ENCODE data around the gene NT5M.
"Not testable (repeated sequence)": the region's sequence is repeated elsewhere in the genome, so short reads cannot be mapped to it uniquely, and the experiment has no call there.

Gene NT5M

DNA sequence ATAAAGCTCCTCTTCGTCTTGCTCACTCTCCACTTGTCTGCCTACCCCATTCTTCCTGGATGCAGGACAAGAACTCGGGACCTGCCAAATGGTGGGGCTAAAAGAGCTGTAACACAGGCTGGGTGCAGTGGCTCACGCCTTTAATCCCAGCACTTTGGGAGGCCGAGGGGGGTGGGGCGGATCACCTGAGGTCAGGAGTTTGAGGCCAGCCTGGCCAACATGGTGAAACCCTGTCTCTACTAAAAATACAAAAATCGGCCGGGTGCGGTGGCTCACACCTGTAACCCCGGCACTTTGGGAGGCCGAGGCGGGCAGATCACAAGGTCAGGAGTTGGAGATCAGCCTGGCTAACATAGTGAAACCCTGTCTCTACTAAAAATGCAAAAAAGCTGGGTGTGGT is 1.5 kb upstream of the NT5M start:
- peak overlapping the region; percentile 80 for H3K27ac ChIP-seq (ENCODE audit: low read depth, low read length, severe bottlenecking)
- H3K4me1 ChIP-seq (ENCODE audit: control insufficient read depth, insufficient read depth, low read length, poor library complexity, severe bottlenecking) = peaks cover 10% of the 10 kb centered on the region
- peak overlapping the region; percentile 8 for H3K4me3 ChIP-seq (ENCODE audit: extremely low read depth, insufficient read depth, low read length, poor library complexity, severe bottlenecking)
- H3K9me3 ChIP-seq (ENCODE audit: control insufficient read depth, low read length); H3K36me3 ChIP-seq (ENCODE audit: control insufficient read depth, insufficient read depth, low read length): not testable (repeated sequence)
- 90 to 94% methylated on average over 5 to 11 of the region's 11 CpGs for WGBS, 2 experiments (ENCODE audit: insufficient coverage in 2 of 2)

GRCh38 chr17:17303847-17304490 is 796 bp downstream of the NT5M start:
- no peaks in the 10 kb centered on the region for H3K9me3 ChIP-seq (ENCODE audit: control insufficient read depth, low read length)
- peaks cover 10% of the 10 kb centered on the region for H3K4me1 ChIP-seq (ENCODE audit: control insufficient read depth, insufficient read depth, low read length, poor library complexity, severe bottlenecking)
- no peaks in the 10 kb centered on the region for H3K36me3 ChIP-seq (ENCODE audit: control insufficient read depth, insufficient read depth, low read length)
- H3K27ac ChIP-seq (ENCODE audit: low read depth, low read length, severe bottlenecking) = no peak overlapping the region
- peak overlapping the region; percentile 51 for H3K4me3 ChIP-seq (ENCODE audit: extremely low read depth, insufficient read depth, low read length, poor library complexity, severe bottlenecking)
- 29 to 48% methylated on average over 7 to 8 of the region's 21 CpGs for WGBS, 2 experiments (ENCODE audit: insufficient coverage in 2 of 2)

GRCh38 chr17:17304521-17304985 is 1.4 kb downstream of the NT5M start:
- H3K4me1 ChIP-seq (ENCODE audit: control insufficient read depth, insufficient read depth, low read length, poor library complexity, severe bottlenecking) = peaks cover 10% of the 10 kb centered on the region
- H3K27ac ChIP-seq (ENCODE audit: low read depth, low read length, severe bottlenecking) = no peak overlapping the region
- H3K4me3 ChIP-seq (ENCODE audit: extremely low read depth, insufficient read depth, low read length, poor library complexity, severe bottlenecking) = no peak overlapping the region
- no peaks in the 10 kb centered on the region for H3K9me3 ChIP-seq (ENCODE audit: control insufficient read depth, low read length)
- no peaks in the 10 kb centered on the region for H3K36me3 ChIP-seq (ENCODE audit: control insufficient read depth, insufficient read depth, low read length)
- WGBS, 2 experiments (ENCODE audit: insufficient coverage in 2 of 2) = 100% methylated on average over 1 of the region's 2 CpGs

GRCh38 chr17:17305281-17305801 is 2.2 kb downstream of the NT5M start:
- no peaks in the 10 kb centered on the region for H3K9me3 ChIP-seq (ENCODE audit: control insufficient read depth, low read length)
- H3K4me1 ChIP-seq (ENCODE audit: control insufficient read depth, insufficient read depth, low read length, poor library complexity, severe bottlenecking) = peaks cover 10% of the 10 kb centered on the region
- no peak overlapping the region for H3K27ac ChIP-seq (ENCODE audit: low read depth, low read length, severe bottlenecking)
- no peak overlapping the region for H3K4me3 ChIP-seq (ENCODE audit: extremely low read depth, insufficient read depth, low read length, poor library complexity, severe bottlenecking)
- H3K36me3 ChIP-seq (ENCODE audit: control insufficient read depth, insufficient read depth, low read length) = no peaks in the 10 kb centered on the region
- WGBS, 2 experiments (ENCODE audit: insufficient coverage in 2 of 2) = 73 to 87% methylated on average over 3 to 4 of the region's 8 CpGs

DNA sequence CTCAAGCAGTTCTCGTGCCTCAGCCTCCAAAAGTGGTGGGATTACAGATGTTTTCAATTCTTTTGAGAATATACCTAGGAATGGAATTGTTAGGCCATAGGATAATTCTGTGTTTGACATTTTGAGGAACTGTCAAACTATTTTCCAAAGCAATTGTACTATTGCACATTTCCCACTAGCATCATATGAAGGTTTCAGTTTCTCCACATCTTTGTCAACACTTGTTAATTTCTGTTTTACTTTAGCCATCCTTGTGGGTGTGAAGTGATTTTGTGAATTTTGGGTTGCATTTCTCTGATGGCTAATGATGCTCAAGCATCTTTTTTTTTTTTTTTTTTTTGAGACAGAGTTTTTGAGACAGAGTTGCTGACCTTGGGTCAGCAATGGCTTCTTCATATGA is 6.2 kb downstream of the NT5M start:
- peaks cover 2% of the 10 kb centered on the region for H3K4me1 ChIP-seq (ENCODE audit: control insufficient read depth, insufficient read depth, low read length, poor library complexity, severe bottlenecking)
- no peak overlapping the region for H3K27ac ChIP-seq (ENCODE audit: low read depth, low read length, severe bottlenecking)
- no CpG with 5 or more reads among the region's 1 CpG for WGBS, 2 experiments (ENCODE audit: insufficient coverage in 2 of 2)
- no peaks in the 10 kb centered on the region for H3K9me3 ChIP-seq (ENCODE audit: control insufficient read depth, low read length)
- no peaks in the 10 kb centered on the region for H3K36me3 ChIP-seq (ENCODE audit: control insufficient read depth, insufficient read depth, low read length)
- no peak overlapping the region for H3K4me3 ChIP-seq (ENCODE audit: extremely low read depth, insufficient read depth, low read length, poor library complexity, severe bottlenecking)

- Histone ChIP-seq H3K9me3 (ENCODE audit: control insufficient read depth, low read length) (no peaks in the 10 kb centered on the region), H3K4me1 (ENCODE audit: control insufficient read depth, insufficient read depth, low read length, poor library complexity, severe bottlenecking) (no peaks in the 10 kb centered on the region), H3K4me3 (ENCODE audit: extremely low read depth, insufficient read depth, low read length, poor library complexity, severe bottlenecking) (no peak overlapping the region), H3K27ac (ENCODE audit: low read depth, low read length, severe bottlenecking) (no peak overlapping the region), H3K36me3 (ENCODE audit: control insufficient read depth, insufficient read depth, low read length) (no peaks in the 10 kb centered on the region)
- 64 to 67% methylated on average over 8 to 9 of the region's 12 CpGs for WGBS, 2 experiments (ENCODE audit: insufficient coverage in 2 of 2)
These were observed 10.3 kb downstream of the NT5M start for GRCh38 chr17:17313350-17313991.

DNA sequence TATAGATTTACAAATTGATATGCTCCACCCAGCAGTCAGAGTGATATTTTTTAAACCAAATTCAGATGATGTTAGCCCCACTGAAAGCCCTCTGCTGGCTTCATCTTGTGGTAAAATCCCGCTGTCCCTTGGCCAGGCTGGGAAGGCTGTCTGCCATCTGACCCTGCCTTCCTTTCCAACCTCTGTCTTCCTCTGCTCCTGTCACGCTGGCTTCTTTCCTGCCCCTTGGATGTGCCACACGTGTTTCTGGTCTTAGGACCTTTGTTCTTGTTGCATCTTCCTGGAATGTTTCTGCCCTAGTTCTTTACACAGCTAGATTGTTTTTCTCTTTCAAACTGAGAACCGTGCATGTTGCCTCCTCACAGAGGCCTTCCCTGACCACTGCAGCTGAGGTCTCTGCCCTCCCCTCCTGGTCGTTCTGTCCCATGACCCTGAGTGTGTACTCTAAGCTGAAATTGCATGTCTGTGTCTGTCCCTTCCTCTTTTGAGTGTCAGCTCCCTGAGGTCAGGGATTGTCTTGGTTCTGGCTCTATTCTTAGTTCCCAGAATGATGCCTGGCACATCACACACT is 11.4 kb downstream of the NT5M start:
- Histone ChIP-seq H3K4me3 (ENCODE audit: extremely low read depth, insufficient read depth, low read length, poor library complexity, severe bottlenecking) (no peak overlapping the region), H3K4me1 (ENCODE audit: control insufficient read depth, insufficient read depth, low read length, poor library complexity, severe bottlenecking) (no peaks in the 10 kb centered on the region), H3K27ac (ENCODE audit: low read depth, low read length, severe bottlenecking) (no peak overlapping the region), H3K9me3 (ENCODE audit: control insufficient read depth, low read length) (no peaks in the 10 kb centered on the region), H3K36me3 (ENCODE audit: control insufficient read depth, insufficient read depth, low read length) (no peaks in the 10 kb centered on the region)
- WGBS, 2 experiments (ENCODE audit: insufficient coverage in 2 of 2) = 79 to 90% methylated on average over 5 of the region's 5 CpGs

DNA sequence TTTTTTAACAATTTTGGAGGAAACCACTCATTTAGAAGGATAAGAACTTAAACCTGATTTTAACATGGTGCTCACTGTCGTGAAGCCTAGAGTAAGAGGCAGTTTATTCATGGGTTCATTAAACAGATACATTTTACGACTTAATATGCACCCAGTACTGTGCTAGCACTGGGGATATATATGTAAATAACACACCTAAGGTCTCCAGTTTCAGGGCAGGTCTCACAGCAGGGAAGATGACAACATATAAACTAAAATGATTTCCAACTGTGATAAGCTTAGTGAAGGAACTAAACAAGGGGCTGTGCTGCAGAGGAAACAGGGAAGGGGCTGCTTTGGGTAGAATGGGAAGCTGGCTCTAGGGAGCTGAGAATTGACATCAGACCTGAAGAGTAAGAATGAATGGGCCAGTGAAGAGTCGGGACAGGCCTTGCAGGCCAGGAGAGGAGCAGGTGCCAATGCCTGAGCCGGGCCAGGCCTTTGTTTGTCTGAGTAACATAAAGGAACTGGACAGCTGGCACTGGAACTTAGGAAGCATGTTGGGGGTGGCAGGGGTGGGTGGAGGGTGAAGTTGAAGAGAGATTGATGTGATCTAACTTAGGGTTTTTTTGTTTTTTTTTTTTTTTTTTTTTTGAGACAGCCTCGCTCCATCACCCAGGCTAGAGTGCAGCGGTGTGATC is 12.1 kb downstream of the NT5M start:
- WGBS, 2 experiments (ENCODE audit: insufficient coverage in 2 of 2) = 100% methylated on average over 2 of the region's 6 CpGs; no CpG with 5 or more reads in 1 of the 2 experiments
- Histone ChIP-seq H3K9me3 (ENCODE audit: control insufficient read depth, low read length) (no peaks in the 10 kb centered on the region), H3K4me3 (ENCODE audit: extremely low read depth, insufficient read depth, low read length, poor library complexity, severe bottlenecking) (no peak overlapping the region), H3K36me3 (ENCODE audit: control insufficient read depth, insufficient read depth, low read length) (no peaks in the 10 kb centered on the region), H3K27ac (ENCODE audit: low read depth, low read length, severe bottlenecking) (no peak overlapping the region), H3K4me1 (ENCODE audit: control insufficient read depth, insufficient read depth, low read length, poor library complexity, severe bottlenecking) (no peaks in the 10 kb centered on the region)

DNA sequence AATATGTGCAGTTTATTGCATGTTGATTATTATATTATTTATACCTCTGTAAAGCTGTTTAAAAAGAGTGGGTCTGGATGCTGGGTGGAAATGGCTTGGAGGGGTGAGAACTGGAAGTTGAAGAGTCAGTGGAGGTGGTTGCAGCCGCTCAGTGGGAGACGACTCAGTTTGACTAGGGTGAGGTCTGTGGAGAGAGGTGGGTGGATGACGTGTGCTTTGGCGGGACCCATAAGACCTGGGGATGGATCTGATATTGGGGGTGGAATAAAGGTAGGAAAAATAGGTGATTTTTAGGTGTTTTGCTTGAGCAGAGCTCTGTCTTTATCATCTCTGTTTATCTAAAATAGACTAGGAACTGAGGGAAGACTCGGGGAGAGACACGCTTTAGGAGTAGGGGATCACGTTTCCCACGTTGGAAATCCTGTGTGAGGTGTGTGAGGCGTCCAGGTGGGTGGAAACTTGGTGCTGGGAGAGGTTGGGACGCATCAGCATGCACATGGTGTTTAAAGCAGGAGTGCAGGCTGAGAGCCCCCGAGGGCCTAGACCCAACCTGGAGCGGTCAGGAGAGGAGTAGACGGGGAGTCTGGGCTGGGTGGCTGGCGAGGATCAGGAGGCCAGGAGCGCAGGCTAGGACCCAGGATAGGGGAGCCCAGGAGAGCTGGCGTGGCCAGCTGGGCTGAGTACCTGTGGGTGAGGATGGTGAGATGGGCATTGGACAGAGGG is 17.2 kb downstream of the NT5M start:
- H3K4me1 ChIP-seq (ENCODE audit: control insufficient read depth, insufficient read depth, low read length, poor library complexity, severe bottlenecking) = no peaks in the 10 kb centered on the region
- H3K36me3 ChIP-seq (ENCODE audit: control insufficient read depth, insufficient read depth, low read length) = no peaks in the 10 kb centered on the region
- no peaks in the 10 kb centered on the region for H3K9me3 ChIP-seq (ENCODE audit: control insufficient read depth, low read length)
- WGBS, 2 experiments (ENCODE audit: insufficient coverage in 2 of 2) = 89 to 93% methylated on average over 14 to 16 of the region's 16 CpGs
- H3K4me3 ChIP-seq (ENCODE audit: extremely low read depth, insufficient read depth, low read length, poor library complexity, severe bottlenecking) = no peak overlapping the region
- no peak overlapping the region for H3K27ac ChIP-seq (ENCODE audit: low read depth, low read length, severe bottlenecking)

GRCh38 chr17:17320911-17321220 is 17.7 kb downstream of the NT5M start:
- no peak overlapping the region for H3K4me3 ChIP-seq (ENCODE audit: extremely low read depth, insufficient read depth, low read length, poor library complexity, severe bottlenecking)
- WGBS, 2 experiments (ENCODE audit: insufficient coverage in 2 of 2) = 90 to 93% methylated on average over 10 of the region's 10 CpGs

More at GRCh38 chr17:17320911-17321220, 17.7 kb downstream of the NT5M start:
- H3K9me3 ChIP-seq (ENCODE audit: control insufficient read depth, low read length) = no peaks in the 10 kb centered on the region
- no peaks in the 10 kb centered on the region for H3K36me3 ChIP-seq (ENCODE audit: control insufficient read depth, insufficient read depth, low read length)
- no peaks in the 10 kb centered on the region for H3K4me1 ChIP-seq (ENCODE audit: control insufficient read depth, insufficient read depth, low read length, poor library complexity, severe bottlenecking)
- no peak overlapping the region for H3K27ac ChIP-seq (ENCODE audit: low read depth, low read length, severe bottlenecking)
